Skin epidermis (tissue), 12 donors: ENCODE results near the gene SDR9C7.
"Not testable (repeated sequence)": the region's sequence is repeated elsewhere in the genome, so short reads cannot be mapped to it uniquely, and the experiment has no call there.

Experiments
- H3K27ac ChIP-seq, 21 experiments: fragments of 200-600 bp; sonication (generic) in 11 of 21; one replicate each; pipeline ENCODE4 v1.5.0; 2020; ENCODE audit warnings: mild to moderate bottlenecking in 3 of 21, inconsistent platforms in 2 of 21, moderate library complexity in 2 of 21
- H3K4me3 ChIP-seq, 7 experiments: fragments of 200-600 bp; sonication (generic) in 2 of 7; one replicate each; pipeline ENCODE4 v1.5.0; 2020; ENCODE audit warnings: inconsistent platforms in 2 of 7, mild to moderate bottlenecking in 2 of 7, moderate library complexity in 1 of 7

Gene SDR9C7

GRCh38 chr12:56922031-56922430 lies 12.2 kb downstream of the SDR9C7 start:
- Histone ChIP-seq H3K4me3 (no peak overlapping the region), H3K27ac (no peak overlapping the region)

DNA sequence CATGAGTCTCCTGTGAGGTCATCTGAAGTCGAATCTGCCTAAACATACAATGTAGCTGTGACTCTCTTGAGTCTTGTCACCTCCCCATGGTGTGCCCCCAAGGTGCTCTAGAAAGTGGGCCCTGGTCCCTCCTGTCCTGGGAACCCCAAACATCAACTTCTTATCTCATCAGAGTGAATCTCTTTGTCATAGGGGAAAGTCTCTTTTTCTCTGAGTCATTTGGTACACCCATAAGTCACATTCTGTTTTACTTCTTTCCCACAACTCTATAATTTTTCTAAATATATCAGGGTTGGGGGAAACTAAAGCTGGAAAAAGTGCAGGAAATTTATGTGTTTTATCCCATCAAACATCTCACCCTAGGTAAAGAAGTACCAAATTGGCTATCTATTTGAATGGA lies 12.9 kb downstream of the SDR9C7 start:
- Histone ChIP-seq H3K4me3 (no peak overlapping the region), H3K27ac (no peak overlapping the region)

GRCh38 chr12:56918139-56918538 lies 16.1 kb downstream of the SDR9C7 start:
- H3K27ac ChIP-seq, H3K4me3 ChIP-seq: not testable (repeated sequence)

DNA sequence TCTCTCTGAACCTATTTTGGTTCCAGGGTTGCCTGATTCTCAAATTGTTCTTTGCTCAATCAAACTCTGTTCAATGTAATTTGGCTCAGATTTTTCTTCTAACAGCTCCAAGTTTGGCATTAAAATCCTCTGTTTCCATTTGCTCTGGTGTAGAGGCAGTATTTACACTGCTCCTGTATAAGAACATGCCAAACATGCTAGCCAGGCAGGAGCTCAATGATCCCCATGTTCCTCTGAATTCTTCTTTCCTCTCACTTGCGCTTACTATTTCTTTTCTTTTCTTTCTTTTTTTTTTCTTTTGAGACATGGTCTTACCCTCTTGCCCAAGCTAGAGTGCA lies 17.2 kb downstream of the SDR9C7 start:
- Histone ChIP-seq H3K27ac (no peak overlapping the region), H3K4me3 (no peak overlapping the region)

- Histone ChIP-seq H3K27ac (no peak overlapping the region), H3K4me3 (no peak overlapping the region)
These were observed 17.8 kb downstream of the SDR9C7 start for GRCh38 chr12:56916296-56916995.

DNA sequence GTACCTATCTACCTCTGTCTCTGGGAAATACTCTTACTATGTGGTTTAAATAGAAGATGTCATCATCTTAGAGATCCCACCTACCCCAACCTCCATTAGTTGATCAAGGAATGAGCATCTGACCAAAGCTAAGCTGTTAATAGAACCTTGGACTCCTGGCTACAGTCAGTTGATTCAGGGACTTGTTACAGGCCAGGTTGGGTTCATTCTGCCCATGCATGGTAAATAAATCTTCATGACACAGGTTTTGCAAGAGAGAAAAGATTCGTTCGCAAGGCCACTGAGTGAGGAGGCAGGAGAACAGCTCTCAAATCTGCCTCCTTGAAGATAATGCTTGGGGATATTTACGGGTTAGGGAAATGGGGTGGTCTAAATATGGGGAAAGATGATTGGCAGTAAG lies 19.5 kb downstream of the SDR9C7 start:
- no peak overlapping the region for H3K27ac ChIP-seq
- no peak overlapping the region for H3K4me3 ChIP-seq

DNA sequence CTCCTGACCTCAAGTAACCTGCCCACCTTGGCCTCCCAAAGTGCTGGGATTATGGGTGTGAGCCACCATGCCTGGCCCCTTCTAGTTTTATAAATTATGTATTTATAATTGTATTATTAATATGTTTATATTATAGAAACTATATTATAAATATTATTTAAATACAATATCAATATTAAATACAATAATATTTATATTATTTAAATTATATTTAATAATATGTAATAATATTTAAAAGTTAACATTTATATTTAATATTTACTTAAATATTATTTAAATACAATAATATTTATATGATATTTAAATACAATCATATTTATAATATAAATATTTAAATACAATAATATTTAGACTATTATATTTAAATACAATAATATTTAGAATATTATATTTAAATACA lies 20.0 kb downstream of the SDR9C7 start:
- H3K27ac ChIP-seq: no peak overlapping the region

DNA sequence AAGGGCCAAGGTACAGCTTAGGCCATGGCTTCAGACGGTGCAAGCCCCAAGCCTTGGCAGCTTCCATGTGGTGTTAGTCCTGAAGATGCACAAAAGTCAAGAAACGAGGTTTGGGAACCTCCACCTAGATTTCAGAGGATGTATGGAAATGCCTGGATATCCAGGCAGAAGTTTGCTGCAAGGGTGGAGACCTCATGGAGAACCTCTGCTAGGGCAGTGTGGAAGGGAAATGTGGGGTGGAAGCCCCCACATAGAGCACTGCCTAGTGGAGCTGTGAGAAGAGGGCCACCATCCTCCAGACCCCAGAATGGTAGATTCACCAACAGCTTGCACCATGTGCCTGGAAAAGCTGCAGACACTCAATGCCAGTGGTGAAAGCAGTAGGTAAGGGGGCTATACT lies 24.8 kb downstream of the SDR9C7 start:
- H3K4me3 ChIP-seq, H3K27ac ChIP-seq: not testable (repeated sequence)

More for the DNA sequence above, 20.0 kb downstream of the SDR9C7 start:
- no peak overlapping the region for H3K4me3 ChIP-seq

DNA sequence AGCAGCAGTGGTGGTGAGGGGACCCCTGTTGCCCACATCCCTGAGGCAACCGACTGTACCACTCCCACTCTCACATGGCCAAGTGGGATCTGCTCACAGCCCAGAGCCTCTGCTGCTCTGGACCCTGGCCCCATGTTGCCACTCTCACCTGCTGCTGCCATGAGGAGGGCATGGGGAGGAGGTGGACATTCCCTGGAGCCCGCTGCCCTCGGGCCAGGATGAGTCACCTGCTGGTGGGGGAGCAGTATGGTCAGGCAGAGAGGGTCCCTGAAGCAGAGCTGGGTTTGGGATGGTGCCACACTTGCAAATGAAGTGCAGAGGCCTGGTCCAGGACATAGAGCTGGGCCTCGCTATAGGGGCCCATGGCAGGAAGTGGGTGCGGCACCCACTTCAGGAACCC lies 26.1 kb downstream of the SDR9C7 start:
- Histone ChIP-seq H3K27ac (no peak overlapping the region), H3K4me3 (no peak overlapping the region)

DNA sequence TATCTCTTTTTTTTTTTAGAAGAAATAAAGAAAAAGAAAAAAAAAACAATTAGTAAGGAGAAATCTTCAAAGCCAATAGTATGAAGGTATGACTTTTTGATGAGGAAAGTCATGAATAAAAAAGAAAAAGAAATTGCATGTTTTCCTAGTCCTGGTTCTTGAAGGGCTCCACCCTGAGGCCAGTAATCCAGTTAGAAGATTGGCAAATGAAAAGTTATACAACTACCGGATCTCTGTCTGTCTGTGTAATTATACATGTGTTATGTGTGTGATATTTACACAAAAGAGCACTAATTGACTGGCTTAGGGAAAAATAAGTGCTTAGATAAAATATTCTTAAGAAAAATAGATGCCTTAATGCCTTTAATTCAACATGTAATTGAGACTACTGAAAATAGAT lies 28.4 kb downstream of the SDR9C7 start:
- H3K27ac ChIP-seq: no peak overlapping the region
- H3K4me3 ChIP-seq: no peak overlapping the region

GRCh38 chr12:56903374-56903773 lies 30.8 kb downstream of the SDR9C7 start:
- Histone ChIP-seq H3K27ac (no peak overlapping the region), H3K4me3 (no peak overlapping the region)

GRCh38 chr12:56901313-56901712 lies 32.9 kb downstream of the SDR9C7 start:
- not testable (repeated sequence) for H3K27ac ChIP-seq, H3K4me3 ChIP-seq

DNA sequence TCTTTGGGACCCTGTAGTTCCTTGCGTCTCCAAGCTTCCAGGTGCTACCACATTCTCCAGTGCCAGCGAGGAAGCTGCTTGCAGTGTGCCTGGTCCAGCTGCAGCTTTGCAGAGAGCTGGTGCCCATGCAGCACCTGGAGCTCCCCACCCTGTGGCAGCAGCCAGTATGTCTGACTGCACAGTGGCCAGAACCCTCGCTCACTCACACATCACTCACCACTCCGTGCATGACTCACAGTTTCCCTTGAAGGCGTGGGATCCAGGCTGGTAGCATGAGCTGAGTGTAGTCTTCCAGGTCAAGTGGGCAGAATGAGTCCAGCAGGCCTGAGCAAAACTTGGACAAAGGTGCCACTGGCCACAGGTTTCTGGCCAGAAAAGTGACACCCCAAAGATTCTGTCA lies 33.6 kb downstream of the SDR9C7 start:
- Histone ChIP-seq H3K27ac (no peak overlapping the region), H3K4me3 (no peak overlapping the region)

DNA sequence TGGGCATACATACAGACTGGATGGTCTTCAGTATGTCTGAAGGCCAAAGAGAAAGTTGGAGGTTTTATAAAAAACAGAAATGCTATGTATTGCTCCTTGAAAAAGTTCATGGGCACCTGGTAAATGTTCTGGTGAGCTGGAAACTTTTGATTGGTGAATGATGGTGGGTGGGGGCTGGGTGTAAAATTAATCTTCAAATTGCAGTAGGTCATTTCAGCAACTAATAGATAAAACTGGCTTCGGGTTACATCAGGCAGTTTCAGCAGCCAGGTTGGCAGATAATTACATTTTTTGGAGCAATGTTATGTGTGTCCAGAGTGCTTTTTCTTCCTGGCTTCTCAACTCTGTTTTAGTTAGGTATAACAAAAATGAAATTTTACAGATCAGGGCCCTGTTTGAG lies 35.3 kb downstream of the SDR9C7 start:
- no peak overlapping the region for H3K4me3 ChIP-seq

GRCh38 chr12:56897844-56898361 lies 36.3 kb downstream of the SDR9C7 start:
- Histone ChIP-seq H3K27ac (peak overlapping the region in 4 of 21 experiments; percentile 19 to 76 (median 66)), H3K4me3 (no peak overlapping the region)

More for the DNA sequence above, 35.3 kb downstream of the SDR9C7 start:
- H3K27ac ChIP-seq: peak overlapping the region in 10 of 21 experiments; percentile 24 to 76 (median 50)

- Histone ChIP-seq H3K27ac (peak overlapping the region in 1 of 21 experiments; percentile 59), H3K4me3 (no peak overlapping the region)
These were observed 38.1 kb downstream of the SDR9C7 start for GRCh38 chr12:56896082-56896481.

- H3K4me3 ChIP-seq: no peak overlapping the region
These were observed 39.4 kb downstream of the SDR9C7 start for GRCh38 chr12:56894698-56895368.

GRCh38 chr12:56891885-56892284 lies 42.3 kb downstream of the SDR9C7 start:
- H3K4me3 ChIP-seq, H3K27ac ChIP-seq: not testable (repeated sequence)

More at GRCh38 chr12:56894698-56895368, 39.4 kb downstream of the SDR9C7 start:
- no peak overlapping the region for H3K27ac ChIP-seq

DNA sequence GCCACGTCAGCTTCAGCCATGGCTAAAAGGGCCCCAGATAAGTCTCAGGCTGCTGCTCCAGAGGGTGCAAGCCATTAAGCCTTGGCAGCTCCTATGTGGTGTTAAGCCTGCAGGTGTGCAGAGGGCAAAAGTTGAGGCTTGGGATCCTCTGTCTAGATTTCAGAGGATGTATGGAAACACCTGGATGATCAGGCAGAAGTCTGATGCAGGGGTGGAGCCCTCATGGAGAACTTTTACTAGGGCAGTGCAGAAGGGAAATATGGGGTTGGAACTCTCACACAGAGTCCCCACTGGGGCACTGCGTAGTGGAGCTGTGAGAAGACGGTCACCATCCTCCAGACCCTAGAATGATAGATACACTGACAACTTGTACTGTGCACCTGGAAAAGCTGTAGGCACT lies 47.9 kb downstream of the SDR9C7 start:
- no peak overlapping the region for H3K4me3 ChIP-seq
- H3K27ac ChIP-seq: no peak overlapping the region

DNA sequence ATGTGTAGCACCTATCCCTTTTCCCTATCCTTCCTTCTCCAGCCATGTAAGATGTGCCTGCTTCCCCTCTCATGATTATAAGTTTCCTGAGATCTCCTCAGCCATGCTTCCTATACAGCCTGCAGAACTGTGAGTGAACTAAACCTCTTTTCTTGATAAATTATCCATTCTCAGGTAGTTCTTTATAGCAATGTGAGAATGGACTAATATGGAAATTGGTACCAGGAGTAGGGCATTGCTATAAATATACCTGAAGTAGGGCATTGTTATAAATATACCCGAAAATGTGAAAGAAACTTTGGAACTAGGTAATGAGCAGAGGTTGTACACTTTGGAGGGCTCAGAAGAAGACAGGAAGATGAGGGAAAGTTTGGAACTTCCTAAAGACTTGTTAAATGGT lies 48.9 kb downstream of the SDR9C7 start:
- Histone ChIP-seq H3K4me3 (no peak overlapping the region), H3K27ac (no peak overlapping the region)

GRCh38 chr12:56884421-56884820 lies 49.8 kb downstream of the SDR9C7 start:
- H3K27ac ChIP-seq: no peak overlapping the region
- no peak overlapping the region for H3K4me3 ChIP-seq
